GM12875 (cell line): Measurements from ENCODE around the gene RASSF8.

ENCODE experiments used
- H3K4me3 ChIP-seq: one replicate; pipeline ENCODE4 v1.5.1; 2011; ENCODE audit warnings: low read depth, low read length, control low read depth
- CTCF ChIP-seq: IDR thresholded peaks from 2 replicates; pipeline ENCODE4 v1.5.1; 2011; ENCODE audit warnings: low read depth, mild to moderate bottlenecking, control low read depth, inconsistent platforms, low read length, moderate library complexity, borderline replicate concordance; ENCODE audit not compliant: insufficient read depth

The RASSF8 gene

DNA sequence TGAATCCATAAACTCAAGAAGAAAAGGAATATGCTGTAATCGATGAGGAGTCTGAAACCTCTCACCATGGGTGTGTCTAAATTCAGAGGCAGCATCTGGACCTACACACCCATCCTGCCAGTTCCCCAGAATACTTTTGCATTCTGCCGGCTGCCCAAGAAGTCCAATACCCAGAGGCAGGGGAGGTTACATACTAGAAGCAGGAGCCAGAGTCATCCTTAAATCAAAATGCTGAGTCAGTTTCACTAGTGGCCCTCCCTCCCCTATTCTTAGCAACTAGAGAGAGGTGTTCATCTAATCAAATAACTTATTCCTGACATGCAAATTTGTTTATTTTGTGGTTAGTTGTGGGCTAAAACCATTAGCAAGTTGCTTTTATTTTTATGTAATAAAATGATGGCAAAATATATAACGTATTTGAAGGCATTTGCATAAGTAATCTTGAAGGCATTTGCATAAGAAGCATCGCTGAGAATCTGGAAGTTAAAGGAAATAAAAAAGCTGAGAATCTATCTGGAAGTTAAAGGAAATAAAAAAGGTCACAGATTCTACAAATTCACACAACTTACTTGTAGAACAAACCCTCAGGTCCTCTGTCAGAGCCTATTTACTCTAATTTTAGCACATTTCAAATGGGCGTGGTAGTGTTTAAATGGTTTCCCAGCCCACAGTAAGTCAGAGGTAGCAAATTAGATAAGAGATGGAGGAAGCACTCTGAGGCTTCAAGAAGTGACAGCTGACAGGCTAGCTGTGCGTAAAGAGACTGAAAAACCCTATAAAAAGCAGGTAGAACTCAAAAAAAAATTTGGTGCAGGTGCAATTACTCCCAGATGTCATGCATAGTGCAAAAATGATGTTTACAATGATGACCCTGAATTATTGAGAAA, 158.6 kb downstream of the RASSF8 start:
- H3K4me3 ChIP-seq: no peak overlapping the region
- TF ChIP-seq CTCF: no peak

GRCh38 chr12:26118308-26118707, 159.8 kb downstream of the RASSF8 start:
- TF ChIP-seq CTCF: no peak
- no peak overlapping the region for H3K4me3 ChIP-seq

DNA sequence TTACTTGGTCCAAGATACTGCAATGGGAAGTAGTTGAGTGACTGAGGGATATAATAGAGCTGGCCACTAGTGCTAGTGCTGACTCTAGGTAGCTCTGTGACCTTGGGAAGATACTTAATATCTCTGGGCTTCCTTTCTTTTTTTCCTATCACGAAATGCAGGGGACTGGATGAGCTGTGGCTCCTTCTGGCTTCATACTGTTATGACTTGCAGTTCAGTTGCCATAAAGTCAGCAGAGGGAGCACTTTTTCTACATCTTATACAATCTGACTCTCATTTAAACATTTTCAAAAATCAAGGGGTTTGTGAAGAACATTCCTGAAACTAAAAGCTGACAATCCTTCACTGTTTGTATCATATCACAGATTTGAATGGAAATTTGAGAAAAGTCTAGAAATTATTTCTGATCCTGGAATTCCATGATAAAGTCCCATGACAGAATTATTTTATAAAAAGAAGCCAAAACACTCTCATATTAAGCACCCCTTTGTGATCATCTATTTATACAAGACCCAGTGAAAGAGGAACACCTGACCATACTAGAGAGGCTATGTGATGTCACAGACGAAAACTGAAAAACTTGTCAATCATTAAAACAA, 161.0 kb downstream of the RASSF8 start:
- TF ChIP-seq CTCF: peak; percentile 21; the same call in 1 of the 2 replicates
- H3K4me3 ChIP-seq: no peak overlapping the region

DNA sequence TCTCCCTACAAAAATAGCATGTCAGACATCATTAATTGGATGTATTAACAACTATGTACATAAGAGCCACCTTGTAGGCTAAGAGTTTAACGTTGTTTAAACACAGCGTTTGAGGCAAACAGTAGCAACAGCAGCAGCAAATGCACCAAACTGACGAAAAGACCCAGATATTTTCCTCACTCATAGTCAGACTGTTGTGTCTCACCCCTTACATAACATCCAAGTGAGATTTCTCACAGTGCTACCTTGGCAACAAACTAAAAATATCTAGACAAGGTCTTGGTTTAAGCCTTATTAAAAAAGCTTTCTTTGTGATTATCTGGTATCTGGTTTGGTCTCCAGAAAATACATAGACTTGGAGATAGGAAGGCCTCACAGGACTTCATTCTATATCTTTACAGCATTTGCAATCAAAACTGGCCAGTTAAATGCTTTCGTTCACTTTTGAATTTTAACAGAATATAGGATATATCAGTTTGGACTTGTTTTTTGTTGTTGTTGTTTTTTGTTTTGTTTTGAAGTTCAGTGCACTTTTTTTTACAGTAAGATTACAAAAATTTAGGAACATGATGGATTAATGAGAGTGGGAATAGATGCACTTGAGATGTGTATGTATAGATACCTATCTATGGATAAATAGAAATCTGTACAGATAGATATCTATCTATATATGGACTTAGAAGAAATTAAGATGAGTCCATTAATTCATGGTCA, 162.2 kb downstream of the RASSF8 start:
- no peak overlapping the region for H3K4me3 ChIP-seq
- no peak for TF ChIP-seq CTCF

DNA sequence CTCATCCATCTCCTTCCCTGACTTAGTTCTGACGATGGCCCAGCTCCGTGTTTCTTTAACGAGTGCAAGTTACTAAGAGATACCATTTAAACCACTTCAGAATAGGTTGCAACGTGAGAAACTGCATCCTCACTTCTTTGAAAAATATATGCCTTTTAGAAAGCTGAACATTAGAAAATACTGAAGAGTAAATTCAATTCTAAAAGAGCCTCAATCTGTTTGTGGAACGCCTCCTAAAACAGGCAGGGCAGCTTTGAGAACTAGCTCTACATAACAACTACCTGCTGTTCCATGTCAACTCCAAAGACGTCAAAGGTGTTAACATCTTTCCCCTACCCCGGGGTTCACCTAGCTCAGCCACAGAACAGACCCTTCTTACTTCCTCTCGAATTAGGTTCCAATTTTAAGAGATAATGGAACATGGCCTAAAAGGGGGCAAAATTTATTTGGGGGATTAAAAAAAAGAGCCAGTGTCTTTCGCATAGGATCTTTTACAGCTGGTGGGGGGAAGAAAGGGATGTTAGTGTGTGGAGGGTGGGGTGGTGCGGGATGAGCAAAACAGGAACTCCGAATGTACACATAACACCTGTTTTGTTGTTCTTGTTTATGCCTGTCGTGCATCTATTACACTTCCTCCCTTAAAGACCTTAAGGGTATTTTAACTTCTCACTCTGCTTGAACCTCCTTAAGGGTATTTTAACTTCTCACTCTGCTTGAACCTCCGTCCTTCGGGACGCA, 163.0 kb downstream of the RASSF8 start:
- H3K4me3 ChIP-seq: peak overlapping the region; percentile 62
- no peak for TF ChIP-seq CTCF

- H3K4me3 ChIP-seq: peak overlapping the region; percentile 62
- no peak for TF ChIP-seq CTCF
Measured at GRCh38 chr12:26122061-26122680, 163.7 kb downstream of the RASSF8 start.
